ENCODE data around the gene CNNM2. TPM values are rescaled to one million over a fixed set of nuclear protein-coding genes. Genes with fewer than 3 reads are reported as not detected.

CNNM2 gene
- total and polyA plus RNA-seq, 2 experiments from 2014 or later, result 3.3 to 18.0 TPM

DNA sequence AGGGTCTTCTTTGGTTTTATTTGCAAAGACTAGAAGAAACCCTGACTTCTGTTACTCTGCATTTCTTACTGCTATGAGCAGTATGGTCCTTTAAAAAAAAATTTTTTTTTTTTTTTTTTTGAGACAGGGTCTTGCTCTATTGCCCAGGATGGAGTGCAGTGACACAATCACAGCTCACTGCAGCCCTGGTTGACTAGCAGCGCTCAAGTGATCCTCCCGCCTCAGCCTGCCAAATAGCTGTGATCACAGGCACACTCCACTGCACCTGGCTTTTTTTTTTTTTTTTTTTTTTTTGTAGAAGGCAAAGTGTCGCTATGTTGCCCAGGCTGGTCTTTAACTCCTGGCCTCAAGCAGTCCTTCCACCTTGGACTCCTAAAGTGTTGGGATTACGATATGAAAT lies 17.4 kb downstream of the CNNM2 start:
- no peaks in the 10 kb centered on the region for H3K9me3 ChIP-seq (ENCODE audit: low read depth)
- no peak overlapping the region for H3K27ac ChIP-seq
- no peak overlapping the region for H3K4me3 ChIP-seq
- H3K36me3 ChIP-seq, result no peaks in the 10 kb centered on the region
- DNase-seq (ENCODE audit: low read depth in 1 of 2, low spot score in 1 of 2), result no peak
- TF ChIP-seq, protein P1, sequence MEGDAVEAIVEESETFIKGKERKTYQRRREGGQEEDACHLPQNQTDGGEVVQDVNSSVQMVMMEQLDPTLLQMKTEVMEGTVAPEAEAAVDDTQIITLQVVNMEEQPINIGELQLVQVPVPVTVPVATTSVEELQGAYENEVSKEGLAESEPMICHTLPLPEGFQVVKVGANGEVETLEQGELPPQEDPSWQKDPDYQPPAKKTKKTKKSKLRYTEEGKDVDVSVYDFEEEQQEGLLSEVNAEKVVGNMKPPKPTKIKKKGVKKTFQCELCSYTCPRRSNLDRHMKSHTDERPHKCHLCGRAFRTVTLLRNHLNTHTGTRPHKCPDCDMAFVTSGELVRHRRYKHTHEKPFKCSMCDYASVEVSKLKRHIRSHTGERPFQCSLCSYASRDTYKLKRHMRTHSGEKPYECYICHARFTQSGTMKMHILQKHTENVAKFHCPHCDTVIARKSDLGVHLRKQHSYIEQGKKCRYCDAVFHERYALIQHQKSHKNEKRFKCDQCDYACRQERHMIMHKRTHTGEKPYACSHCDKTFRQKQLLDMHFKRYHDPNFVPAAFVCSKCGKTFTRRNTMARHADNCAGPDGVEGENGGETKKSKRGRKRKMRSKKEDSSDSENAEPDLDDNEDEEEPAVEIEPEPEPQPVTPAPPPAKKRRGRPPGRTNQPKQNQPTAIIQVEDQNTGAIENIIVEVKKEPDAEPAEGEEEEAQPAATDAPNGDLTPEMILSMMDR (IDR thresholded peaks at IDR 0.05; ENCODE audit: low read depth, low read length), result no peak
- H3K4me1 ChIP-seq (ENCODE audit: low read depth), result no peaks in the 10 kb centered on the region
- H3K27me3 ChIP-seq, result no peaks in the 10 kb centered on the region

DNA sequence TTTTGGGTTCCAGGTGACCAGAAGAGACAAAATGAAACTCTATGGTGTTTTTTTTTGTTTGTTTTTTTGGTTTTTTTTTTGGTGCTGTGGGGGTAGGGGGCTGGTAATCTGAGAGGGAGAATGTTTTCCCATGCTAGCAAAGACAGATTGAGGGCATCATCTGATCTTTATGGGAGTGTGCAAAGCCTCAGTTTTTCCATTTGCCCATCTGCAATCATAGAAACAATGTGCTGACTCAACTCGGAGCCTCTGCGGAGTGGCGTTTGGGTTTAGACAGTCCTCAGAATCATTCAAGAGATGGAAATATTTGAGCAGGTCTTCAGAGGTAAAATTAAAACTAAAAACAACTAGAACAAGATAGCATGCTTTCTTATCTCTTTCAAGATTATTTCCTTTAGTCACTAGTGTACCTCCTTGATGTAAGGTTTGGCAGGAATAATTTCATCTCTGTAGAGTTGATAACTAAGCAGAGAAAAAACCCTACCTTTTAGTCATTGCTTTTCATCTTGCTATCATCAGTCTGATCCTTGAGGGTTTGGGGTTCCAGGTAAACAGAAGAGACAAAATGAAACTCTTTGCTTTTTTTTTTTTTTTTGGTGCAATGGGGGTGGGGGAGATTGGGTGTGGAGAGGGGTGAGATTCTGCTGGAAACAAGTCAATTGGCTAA lies 18.0 kb downstream of the CNNM2 start:
- no peaks in the 10 kb centered on the region for H3K9me3 ChIP-seq (ENCODE audit: low read depth)
- no peaks in the 10 kb centered on the region for H3K4me1 ChIP-seq (ENCODE audit: low read depth)
- H3K36me3 ChIP-seq, result no peaks in the 10 kb centered on the region
- H3K27me3 ChIP-seq, result no peaks in the 10 kb centered on the region
- H3K27ac ChIP-seq, result no peak overlapping the region
- H3K4me3 ChIP-seq, result no peak overlapping the region
- DNase-seq (ENCODE audit: low read depth in 1 of 2, low spot score in 1 of 2), result no peak
- TF ChIP-seq, protein P1 (IDR thresholded peaks at IDR 0.05; ENCODE audit: low read depth, low read length), result no peak

DNA sequence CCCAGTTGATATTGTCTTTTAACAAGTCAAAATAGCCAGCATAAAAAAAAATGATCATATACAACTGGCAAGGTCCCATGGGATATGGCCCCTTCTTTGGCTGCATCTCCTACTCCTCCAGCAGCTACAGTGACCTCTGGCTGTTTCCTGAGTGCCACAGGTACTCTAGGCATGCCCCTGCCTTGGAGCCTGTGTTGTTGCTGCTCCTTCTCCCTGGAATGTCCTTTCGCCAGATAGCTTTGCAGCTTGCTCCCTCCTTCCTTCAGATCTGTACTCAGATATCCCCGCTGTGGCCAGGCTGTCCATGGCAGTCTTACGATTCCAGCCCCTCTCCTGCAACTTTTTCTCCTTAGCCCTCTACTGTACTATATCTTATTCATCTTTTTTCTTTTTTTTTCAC lies 23.3 kb downstream of the CNNM2 start:
- DNase-seq (ENCODE audit: low read depth in 1 of 2, low spot score in 1 of 2), result no peak
- H3K4me3 ChIP-seq, result no peak overlapping the region
- no peaks in the 10 kb centered on the region for H3K9me3 ChIP-seq (ENCODE audit: low read depth)
- no peaks in the 10 kb centered on the region for H3K27me3 ChIP-seq
- H3K36me3 ChIP-seq, result no peaks in the 10 kb centered on the region
- H3K4me1 ChIP-seq (ENCODE audit: low read depth), result peaks cover 13% of the 10 kb centered on the region
- no peak overlapping the region for H3K27ac ChIP-seq
- TF ChIP-seq, protein P1 (IDR thresholded peaks at IDR 0.05; ENCODE audit: low read depth, low read length), result no peak

DNA sequence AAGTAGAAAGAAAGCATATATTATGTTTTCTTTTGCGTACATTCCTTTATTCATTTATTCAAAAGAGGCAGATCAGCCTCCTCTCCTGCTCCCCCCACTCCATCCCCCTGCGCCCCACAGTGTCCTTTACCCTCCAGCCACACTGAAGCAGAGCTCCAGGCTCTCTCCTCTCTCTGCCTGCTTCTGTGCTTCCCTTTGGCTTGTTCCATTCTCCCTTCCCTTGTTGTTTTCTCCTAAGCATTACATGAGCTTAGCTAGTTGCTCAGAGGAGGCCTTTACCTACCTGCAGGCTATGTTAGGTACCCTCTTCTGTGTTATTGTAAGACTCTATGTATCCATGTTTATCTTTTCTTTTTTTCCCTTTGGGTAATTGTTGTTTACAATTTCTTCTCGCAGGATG lies 27.4 kb downstream of the CNNM2 start:
- peaks cover 13% of the 10 kb centered on the region for H3K4me1 ChIP-seq (ENCODE audit: low read depth)
- H3K36me3 ChIP-seq, result no peaks in the 10 kb centered on the region
- peak in 1 of 2 donors; percentile 12 for DNase-seq (ENCODE audit: low read depth in 1 of 2, low spot score in 1 of 2)
- TF ChIP-seq, protein P1 (IDR thresholded peaks at IDR 0.05; ENCODE audit: low read depth, low read length), result no peak
- H3K4me3 ChIP-seq, result no peak overlapping the region
- no peaks in the 10 kb centered on the region for H3K27me3 ChIP-seq
- H3K27ac ChIP-seq, result peak overlapping the region; percentile 69
- no peaks in the 10 kb centered on the region for H3K9me3 ChIP-seq (ENCODE audit: low read depth)

DNA sequence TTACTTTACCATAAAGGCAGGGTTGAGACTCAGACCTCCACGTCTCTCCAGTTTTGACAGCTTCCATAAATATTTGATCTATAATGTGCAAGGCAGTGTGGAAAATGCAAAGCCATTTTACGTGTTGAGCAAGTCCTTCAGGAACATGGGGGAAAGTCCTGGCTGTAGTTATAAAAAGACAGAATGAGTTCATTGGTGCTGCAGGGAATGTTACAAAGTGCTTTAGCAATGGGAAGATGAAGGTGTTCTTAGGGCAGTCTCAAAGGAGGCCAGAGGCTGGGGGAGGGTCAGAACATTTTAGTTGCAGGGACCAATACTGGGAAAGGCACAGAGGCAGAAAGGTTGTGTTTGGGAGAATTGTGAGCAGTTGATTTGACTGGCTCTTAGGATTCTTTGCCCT lies 27.9 kb downstream of the CNNM2 start:
- DNase-seq (ENCODE audit: low read depth in 1 of 2, low spot score in 1 of 2), result peak in 1 of 2 donors; percentile 22
- Histone ChIP-seq H3K27me3 (no peaks in the 10 kb centered on the region), H3K27ac (peak overlapping the region; percentile 69), H3K4me1 (ENCODE audit: low read depth) (peaks cover 13% of the 10 kb centered on the region), H3K36me3 (no peaks in the 10 kb centered on the region), H3K4me3 (no peak overlapping the region), H3K9me3 (ENCODE audit: low read depth) (no peaks in the 10 kb centered on the region)
- TF ChIP-seq, protein P1 (IDR thresholded peaks at IDR 0.05; ENCODE audit: low read depth, low read length), result no peak

All from cardiac muscle cell (in vitro differentiated cells and primary cell).